Subcutaneous adipose tissue (tissue), 4 donors: Measurements from ENCODE around the gene TSSK3. TPM values are rescaled to one million over a fixed set of nuclear protein-coding genes. Genes with fewer than 3 reads are reported as not detected.

ENCODE experiments used
- CTCF ChIP-seq: fragments of 450-650 bp; IDR thresholded peaks from one replicate; pipeline ENCODE4 v1.5.1; 2016; ENCODE audit warnings: low read depth, mild to moderate bottlenecking, control low read depth, antibody characterized with exemption, moderate library complexity
- total RNA-seq, 4 donors: library from RNA; depleted of rRNA; stranded (reverse); fragments of >200 nt; gene quantifications; one replicate each; pipeline ENCODE4 v1.1.0, GENCODE V29; 2016

Gene TSSK3
- total RNA-seq = 1 to 10 TPM in 2 of 4 donors, under 1 TPM in 1, not detected in 1; 0.51 to 2.9 (median 1.1) TPM

- no peak for TF ChIP-seq CTCF
These were observed at the start of gene TSSK3, which contains the start of gene FAM229A for GRCh38 chr1:32362474-32363313. TSS of gene TSSK3 (plus strand) at chr1:32362539. CDS start at chr1:32362702, 163 bp downstream. TSS of gene FAM229A (minus strand) at chr1:32362485. CDS start at chr1:32362091, 394 bp downstream.

GRCh38 chr1:32316903-32317277, 45.4 kb upstream of the TSSK3 start:
- no peak for TF ChIP-seq CTCF

GRCh38 chr1:32318127-32318869, 44.0 kb upstream of the TSSK3 start:
- TF ChIP-seq CTCF = no peak

- TF ChIP-seq CTCF = no peak
These were observed 40.5 kb upstream of the TSSK3 start for GRCh38 chr1:32321712-32322291.

GRCh38 chr1:32327204-32327603, 35.1 kb upstream of the TSSK3 start:
- no peak for TF ChIP-seq CTCF

GRCh38 chr1:32329931-32330466, 32.3 kb upstream of the TSSK3 start:
- TF ChIP-seq CTCF = no peak
